Large intestine (tissue), 3 donors: ENCODE results near the gene C19orf44. TPM values are rescaled to one million over a fixed set of nuclear protein-coding genes. Genes with fewer than 3 reads are reported as not detected.
"Not testable (repeated sequence)": the region's sequence is repeated elsewhere in the genome, so short reads cannot be mapped to it uniquely, and the experiment has no call there.

Experiments used
- DNase-seq, 2 donors: peaks; one replicate each; pipeline versions ENCODE4 v3.0.0 to v3.0.0-alpha.2; 2013
- H3K27ac ChIP-seq: one replicate; pipeline ENCODE4 v1.5.1; 2013; ENCODE audit warnings: low read length
- H3K27me3 ChIP-seq: 2 replicates; pipeline ENCODE4 v1.6.1; 2013; ENCODE audit warnings: low read length; ENCODE audit not compliant: control insufficient read depth, insufficient read depth
- H3K36me3 ChIP-seq: 2 replicates; pipeline ENCODE4 v1.6.1; 2013; ENCODE audit warnings: low read length; ENCODE audit not compliant: control insufficient read depth, insufficient read depth
- H3K4me1 ChIP-seq: one replicate; pipeline ENCODE4 v1.6.1; 2013; ENCODE audit warnings: low read length; ENCODE audit not compliant: control insufficient read depth, insufficient read depth
- H3K4me3 ChIP-seq: one replicate; pipeline ENCODE4 v1.5.1; 2013; ENCODE audit warnings: low read length
- H3K9me3 ChIP-seq: one replicate; pipeline ENCODE4 v1.6.1; 2013; ENCODE audit warnings: mild to moderate bottlenecking, low read depth, low read length, moderate library complexity; ENCODE audit not compliant: control insufficient read depth
- WGBS: methylation state at CpG from one replicate; pipeline ENCODE4 v1.1.5; 2013; ENCODE audit warnings: low lambda C conversion rate; ENCODE audit not compliant: insufficient coverage; 5-methylcytosine and 5-hydroxymethylcytosine counted together
- polyA plus RNA-seq: library from polyadenylated mRNA; unstranded; fragments of 120-200 nt; gene quantifications from one replicate; pipeline ENCODE4 v1.2.1, GENCODE V29; 2013

C19orf44 gene
- polyA plus RNA-seq, 1 donor, result 4.6 TPM

- peaks cover 4% of the 10 kb centered on the region for H3K4me1 ChIP-seq
- no peaks in the 10 kb centered on the region for H3K9me3 ChIP-seq
- WGBS, result no CpG with 5 or more reads among the region's 8 CpGs
- H3K36me3 ChIP-seq, result no peaks in the 10 kb centered on the region
- no peaks in the 10 kb centered on the region for H3K27me3 ChIP-seq
- no peak overlapping the region for H3K4me3 ChIP-seq
- H3K27ac ChIP-seq, result no peak overlapping the region
- DNase-seq, result no peak
Observed at GRCh38 chr19:16457954-16458331, 38.3 kb upstream of the C19orf44 start.

- H3K36me3 ChIP-seq, result no peaks in the 10 kb centered on the region
- WGBS, result no CpG with 5 or more reads among the region's 25 CpGs
- DNase-seq, result peak in 1 of 2 donors; percentile 61
- no peak overlapping the region for H3K4me3 ChIP-seq
- H3K4me1 ChIP-seq, result peaks cover 4% of the 10 kb centered on the region
- no peak overlapping the region for H3K27ac ChIP-seq
- H3K9me3 ChIP-seq, result no peaks in the 10 kb centered on the region
- H3K27me3 ChIP-seq, result no peaks in the 10 kb centered on the region
Observed at GRCh38 chr19:16458391-16459341, 37.5 kb upstream of the C19orf44 start.

- H3K9me3 ChIP-seq, result no peaks in the 10 kb centered on the region
- no peak overlapping the region for H3K27ac ChIP-seq
- no peaks in the 10 kb centered on the region for H3K27me3 ChIP-seq
- DNase-seq, result no peak
- H3K4me1 ChIP-seq, result peaks cover 4% of the 10 kb centered on the region
- no CpG with 5 or more reads among the region's 3 CpGs for WGBS
- H3K36me3 ChIP-seq, result no peaks in the 10 kb centered on the region
- H3K4me3 ChIP-seq, result no peak overlapping the region
Observed at GRCh38 chr19:16459680-16460079, 36.5 kb upstream of the C19orf44 start.

GRCh38 chr19:16460454-16460853 is 35.7 kb upstream of the C19orf44 start:
- Histone ChIP-seq H3K9me3 (no peaks in the 10 kb centered on the region), H3K27me3 (no peaks in the 10 kb centered on the region), H3K4me1 (peaks cover 4% of the 10 kb centered on the region), H3K36me3 (no peaks in the 10 kb centered on the region), H3K27ac (no peak overlapping the region), H3K4me3 (no peak overlapping the region)
- no CpG with 5 or more reads among the region's 8 CpGs for WGBS
- DNase-seq, result no peak

- peaks cover 4% of the 10 kb centered on the region for H3K4me1 ChIP-seq
- H3K27ac ChIP-seq, result no peak overlapping the region
- H3K9me3 ChIP-seq, result no peaks in the 10 kb centered on the region
- no peak overlapping the region for H3K4me3 ChIP-seq
- WGBS, result 100% methylated on average over 1 of the region's 9 CpGs
- H3K27me3 ChIP-seq, result no peaks in the 10 kb centered on the region
- no peak for DNase-seq
- H3K36me3 ChIP-seq, result no peaks in the 10 kb centered on the region
Observed at GRCh38 chr19:16461630-16462051, 34.6 kb upstream of the C19orf44 start.

- WGBS, result no CpG with 5 or more reads among the region's 6 CpGs
- Histone ChIP-seq H3K4me1 (peaks cover 4% of the 10 kb centered on the region), H3K4me3 (no peak overlapping the region), H3K27ac (no peak overlapping the region), H3K27me3 (no peaks in the 10 kb centered on the region), H3K9me3 (no peaks in the 10 kb centered on the region), H3K36me3 (no peaks in the 10 kb centered on the region)
- no peak for DNase-seq
Observed at GRCh38 chr19:16462757-16463250, 33.4 kb upstream of the C19orf44 start.

GRCh38 chr19:16463341-16463990 is 32.7 kb upstream of the C19orf44 start:
- Histone ChIP-seq H3K27ac (no peak overlapping the region), H3K27me3 (no peaks in the 10 kb centered on the region), H3K9me3 (no peaks in the 10 kb centered on the region), H3K36me3 (no peaks in the 10 kb centered on the region), H3K4me3 (no peak overlapping the region), H3K4me1 (peaks cover 4% of the 10 kb centered on the region)
- no peak for DNase-seq
- WGBS, result no CpG with 5 or more reads among the region's 6 CpGs

- Histone ChIP-seq H3K27ac (no peak overlapping the region), H3K4me1 (no peaks in the 10 kb centered on the region), H3K27me3 (no peaks in the 10 kb centered on the region), H3K4me3 (no peak overlapping the region), H3K36me3 (no peaks in the 10 kb centered on the region), H3K9me3 (no peaks in the 10 kb centered on the region)
- no CpG with 5 or more reads among the region's 12 CpGs for WGBS
- DNase-seq, result no peak
Observed at GRCh38 chr19:16463991-16464575, 32.1 kb upstream of the C19orf44 start.

GRCh38 chr19:16465239-16465638 is 31.0 kb upstream of the C19orf44 start:
- Histone ChIP-seq H3K4me3 (no peak overlapping the region), H3K27ac (no peak overlapping the region), H3K4me1 (peaks cover 7% of the 10 kb centered on the region), H3K27me3 (no peaks in the 10 kb centered on the region), H3K9me3 (no peaks in the 10 kb centered on the region), H3K36me3 (no peaks in the 10 kb centered on the region)
- WGBS, result 100% methylated on average over 1 of the region's 5 CpGs
- no peak for DNase-seq

GRCh38 chr19:16466802-16467427 is 29.3 kb upstream of the C19orf44 start:
- not testable (repeated sequence) for H3K9me3 ChIP-seq, H3K4me3 ChIP-seq, H3K27me3 ChIP-seq, H3K27ac ChIP-seq, H3K36me3 ChIP-seq, DNase-seq
- no CpG with 5 or more reads among the region's 12 CpGs for WGBS
- peaks cover 16% of the 10 kb centered on the region for H3K4me1 ChIP-seq
